K562 (cell line): ENCODE results near the gene BSN. TPM values are rescaled to one million over a fixed set of nuclear protein-coding genes. Genes with fewer than 3 reads are reported as not detected.

Source experiments
- ZFP30 ChIP-seq: fragments of 250-450 bp; sonication (Bioruptor Pico); IDR thresholded peaks from 2 replicates; pipeline ENCODE4 v1.8.0; 2022; ENCODE audit warnings: moderate library complexity, mild to moderate bottlenecking, inconsistent platforms, borderline replicate concordance
- polyA plus RNA-seq, 8 experiments: library from polyadenylated mRNA; depleted of rRNA in 4 of 8; stranded (reverse) in 5 of 8; unstranded in 3 of 8; fragments of >200 nt; fragmentation: Nextera tagmentation in 2 of 8; fragmentation: Illumina TruSeq in 1 of 8; extraction: Ambion mirVana in 2 of 8; extraction: Trizol in 1 of 8; gene quantifications; 2 replicates each; pipeline versions ENCODE4 v1.2.1 to v1.2.3, GENCODE V29; 2011 to 2014; ENCODE audit warnings: inconsistent platforms in 1 of 8, missing spikeins in 1 of 8
- total RNA-seq, 7 experiments: library from RNA; depleted of rRNA in 6 of 7; stranded (reverse); fragments of >200 nt in 6 of 7; fragmentation: Illumina TruSeq in 2 of 7; extraction: Trizol in 2 of 7; gene quantifications; 2 replicates each; pipeline versions ENCODE4 v1.2.1 to v1.2.3, GENCODE V29; 2011 to 2021; ENCODE audit warnings: low replicate concordance in 1 of 7
- TF ChIP-seq, protein P1 (sequence below): fragments of 250-450 bp; sonication (Bioruptor Pico); IDR thresholded peaks from 2 replicates; pipeline ENCODE4 v1.4.0; 2020; ENCODE audit warnings: mild to moderate bottlenecking, moderate library complexity, borderline replicate concordance
- TF ChIP-seq, protein P2 (sequence below): fragments of 200-800 bp; sonication (Bioruptor generic); IDR thresholded peaks from 2 replicates; pipeline ENCODE4 v1.6.1; 2017; ENCODE audit warnings: missing genetic modification characterization, missing compliant biosample characterization

Gene BSN
- total and polyA plus RNA-seq, 9 of the 15 experiments (the other 6 are each of a cell fraction or from before 2014, with no cell fraction given), result 0.03 to 1.5 (median 0.29) TPM

GRCh38 chr3:49533786-49534519 is 20.3 kb upstream of the BSN start (continued):
- TF ChIP-seq, protein P1, sequence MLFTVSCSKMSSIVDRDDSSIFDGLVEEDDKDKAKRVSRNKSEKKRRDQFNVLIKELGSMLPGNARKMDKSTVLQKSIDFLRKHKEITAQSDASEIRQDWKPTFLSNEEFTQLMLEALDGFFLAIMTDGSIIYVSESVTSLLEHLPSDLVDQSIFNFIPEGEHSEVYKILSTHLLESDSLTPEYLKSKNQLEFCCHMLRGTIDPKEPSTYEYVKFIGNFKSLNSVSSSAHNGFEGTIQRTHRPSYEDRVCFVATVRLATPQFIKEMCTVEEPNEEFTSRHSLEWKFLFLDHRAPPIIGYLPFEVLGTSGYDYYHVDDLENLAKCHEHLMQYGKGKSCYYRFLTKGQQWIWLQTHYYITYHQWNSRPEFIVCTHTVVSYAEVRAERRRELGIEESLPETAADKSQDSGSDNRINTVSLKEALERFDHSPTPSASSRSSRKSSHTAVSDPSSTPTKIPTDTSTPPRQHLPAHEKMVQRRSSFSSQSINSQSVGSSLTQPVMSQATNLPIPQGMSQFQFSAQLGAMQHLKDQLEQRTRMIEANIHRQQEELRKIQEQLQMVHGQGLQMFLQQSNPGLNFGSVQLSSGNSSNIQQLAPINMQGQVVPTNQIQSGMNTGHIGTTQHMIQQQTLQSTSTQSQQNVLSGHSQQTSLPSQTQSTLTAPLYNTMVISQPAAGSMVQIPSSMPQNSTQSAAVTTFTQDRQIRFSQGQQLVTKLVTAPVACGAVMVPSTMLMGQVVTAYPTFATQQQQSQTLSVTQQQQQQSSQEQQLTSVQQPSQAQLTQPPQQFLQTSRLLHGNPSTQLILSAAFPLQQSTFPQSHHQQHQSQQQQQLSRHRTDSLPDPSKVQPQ (CRISPR knock-in tag), result no peak
- TF ChIP-seq, protein P2, sequence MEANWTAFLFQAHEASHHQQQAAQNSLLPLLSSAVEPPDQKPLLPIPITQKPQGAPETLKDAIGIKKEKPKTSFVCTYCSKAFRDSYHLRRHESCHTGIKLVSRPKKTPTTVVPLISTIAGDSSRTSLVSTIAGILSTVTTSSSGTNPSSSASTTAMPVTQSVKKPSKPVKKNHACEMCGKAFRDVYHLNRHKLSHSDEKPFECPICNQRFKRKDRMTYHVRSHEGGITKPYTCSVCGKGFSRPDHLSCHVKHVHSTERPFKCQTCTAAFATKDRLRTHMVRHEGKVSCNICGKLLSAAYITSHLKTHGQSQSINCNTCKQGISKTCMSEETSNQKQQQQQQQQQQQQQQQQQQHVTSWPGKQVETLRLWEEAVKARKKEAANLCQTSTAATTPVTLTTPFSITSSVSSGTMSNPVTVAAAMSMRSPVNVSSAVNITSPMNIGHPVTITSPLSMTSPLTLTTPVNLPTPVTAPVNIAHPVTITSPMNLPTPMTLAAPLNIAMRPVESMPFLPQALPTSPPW (CRISPR knock-in tag), result no peak
- TF ChIP-seq ZFP30 (CRISPR knock-in tag), result no peak
